Measurements from ENCODE around the gene CAMK2B.
A peak's percentile ranks its signal among the peaks of the same experiment; 100 is the strongest.

The CAMK2B gene

DNA sequence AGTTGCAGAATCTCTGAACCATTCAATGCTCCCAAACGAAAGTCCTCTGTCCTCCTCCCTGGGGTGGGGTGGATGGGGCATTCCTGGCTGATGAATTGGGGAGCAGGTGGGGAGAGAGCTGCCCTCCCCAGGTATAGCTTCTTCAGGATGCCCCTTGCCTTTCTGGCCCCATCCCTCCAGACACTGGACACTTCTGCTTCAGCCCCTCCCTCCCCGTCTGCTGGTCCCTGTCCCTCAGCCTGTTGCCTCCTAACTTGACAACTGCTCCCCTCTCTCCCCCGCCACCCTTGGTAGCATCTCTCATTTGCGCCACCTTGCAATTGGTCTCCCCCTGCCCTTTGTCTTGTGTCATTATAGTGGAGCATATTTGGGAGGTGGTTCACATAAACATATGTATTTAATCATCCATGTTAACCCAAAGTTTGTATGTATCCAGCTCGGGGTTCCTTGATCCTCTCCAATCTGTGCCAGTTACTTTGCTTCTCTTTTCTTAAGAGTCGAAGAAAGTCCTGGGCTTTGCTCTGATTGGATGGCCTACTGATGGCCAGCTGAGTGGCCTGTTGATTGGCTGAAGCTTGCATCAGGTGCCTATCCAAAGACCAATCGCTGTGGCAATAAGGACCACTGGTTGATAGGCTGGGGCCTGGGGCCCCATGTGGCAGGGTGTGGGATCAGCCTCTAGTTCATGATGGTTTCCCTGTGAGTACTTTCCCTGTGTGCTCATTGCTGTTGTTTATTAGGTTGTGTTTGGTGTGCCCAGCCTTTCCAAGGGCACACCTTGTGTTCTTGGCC, 132.2 kb downstream of the CAMK2B start:
- H3K4me3 ChIP-seq (ENCODE audit: low read length) = no peak overlapping the region
- TF ChIP-seq, protein P1, sequence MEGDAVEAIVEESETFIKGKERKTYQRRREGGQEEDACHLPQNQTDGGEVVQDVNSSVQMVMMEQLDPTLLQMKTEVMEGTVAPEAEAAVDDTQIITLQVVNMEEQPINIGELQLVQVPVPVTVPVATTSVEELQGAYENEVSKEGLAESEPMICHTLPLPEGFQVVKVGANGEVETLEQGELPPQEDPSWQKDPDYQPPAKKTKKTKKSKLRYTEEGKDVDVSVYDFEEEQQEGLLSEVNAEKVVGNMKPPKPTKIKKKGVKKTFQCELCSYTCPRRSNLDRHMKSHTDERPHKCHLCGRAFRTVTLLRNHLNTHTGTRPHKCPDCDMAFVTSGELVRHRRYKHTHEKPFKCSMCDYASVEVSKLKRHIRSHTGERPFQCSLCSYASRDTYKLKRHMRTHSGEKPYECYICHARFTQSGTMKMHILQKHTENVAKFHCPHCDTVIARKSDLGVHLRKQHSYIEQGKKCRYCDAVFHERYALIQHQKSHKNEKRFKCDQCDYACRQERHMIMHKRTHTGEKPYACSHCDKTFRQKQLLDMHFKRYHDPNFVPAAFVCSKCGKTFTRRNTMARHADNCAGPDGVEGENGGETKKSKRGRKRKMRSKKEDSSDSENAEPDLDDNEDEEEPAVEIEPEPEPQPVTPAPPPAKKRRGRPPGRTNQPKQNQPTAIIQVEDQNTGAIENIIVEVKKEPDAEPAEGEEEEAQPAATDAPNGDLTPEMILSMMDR (conservative IDR thresholded peaks at IDR 0.05; ENCODE audit: low read length) = no peak
- no peak for DNase-seq (ENCODE audit: low read depth)

DNA sequence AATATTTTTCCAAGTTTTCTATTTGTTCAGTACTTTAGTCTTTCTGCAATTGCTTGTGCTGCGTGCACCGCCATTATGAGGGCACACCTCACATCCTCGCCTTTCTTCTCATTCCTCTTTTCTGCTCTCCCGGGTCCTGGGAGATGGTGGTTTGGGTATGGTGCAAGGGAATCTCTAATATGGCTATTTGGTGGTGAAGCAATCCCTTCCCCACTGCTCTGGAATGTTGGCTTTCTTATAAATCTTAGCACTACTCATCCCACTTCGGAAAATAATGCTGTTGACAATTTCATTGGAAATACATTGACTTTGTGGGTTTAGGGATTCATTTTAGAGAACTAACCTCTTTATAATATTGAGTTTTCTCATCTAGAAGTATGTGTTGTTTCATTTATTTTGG, 134.2 kb downstream of the CAMK2B start:
- H3K4me3 ChIP-seq (ENCODE audit: low read length) = no peak overlapping the region
- TF ChIP-seq, protein P1 (conservative IDR thresholded peaks at IDR 0.05; ENCODE audit: low read length) = no peak
- peak; percentile 55 for DNase-seq (ENCODE audit: low read depth)

DNA sequence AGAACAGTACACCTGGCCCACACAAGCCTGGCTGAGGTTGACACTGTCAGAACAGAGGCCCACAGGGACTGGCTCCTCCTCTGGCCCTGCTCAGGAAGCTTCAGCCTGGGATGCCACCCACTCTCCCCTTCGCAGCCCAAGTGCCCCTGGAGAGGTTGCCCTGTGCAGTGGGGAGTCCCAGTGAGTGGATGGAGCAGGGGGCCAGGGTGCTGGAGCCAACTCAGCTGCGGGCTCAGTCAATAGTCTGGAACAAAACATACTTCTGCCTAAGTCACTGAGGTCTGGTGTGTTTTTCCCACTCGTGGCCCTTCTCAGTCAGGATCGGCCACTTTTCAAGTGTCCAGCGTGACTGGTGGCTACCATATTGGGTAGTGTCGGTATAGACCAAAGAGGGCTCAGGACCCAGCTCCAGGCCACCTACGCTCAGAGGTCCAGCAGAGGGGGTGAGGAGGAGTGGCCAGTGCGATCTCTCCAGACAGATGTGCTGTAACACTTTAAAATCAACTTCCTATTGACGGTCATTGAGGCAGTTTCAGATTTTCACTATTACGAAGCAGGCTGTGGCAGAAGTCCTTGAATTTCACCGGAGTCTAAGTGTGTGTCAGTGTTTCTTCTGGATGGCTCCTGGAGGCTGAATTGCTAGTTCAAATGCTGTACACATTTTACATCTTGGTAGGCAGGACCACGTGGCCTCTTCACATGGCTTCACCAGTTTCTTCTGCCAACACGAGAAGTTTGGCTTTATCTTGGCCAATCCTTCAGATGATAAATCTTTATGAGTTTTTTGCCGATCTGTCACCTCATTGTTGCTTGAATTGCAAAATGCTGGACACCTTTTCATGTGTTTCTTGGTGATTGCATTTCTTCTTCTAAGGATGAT, 135.2 kb downstream of the CAMK2B start:
- TF ChIP-seq, protein P1 (conservative IDR thresholded peaks at IDR 0.05; ENCODE audit: low read length) = no peak
- DNase-seq (ENCODE audit: low read depth) = no peak
- H3K4me3 ChIP-seq (ENCODE audit: low read length) = no peak overlapping the region

DNA sequence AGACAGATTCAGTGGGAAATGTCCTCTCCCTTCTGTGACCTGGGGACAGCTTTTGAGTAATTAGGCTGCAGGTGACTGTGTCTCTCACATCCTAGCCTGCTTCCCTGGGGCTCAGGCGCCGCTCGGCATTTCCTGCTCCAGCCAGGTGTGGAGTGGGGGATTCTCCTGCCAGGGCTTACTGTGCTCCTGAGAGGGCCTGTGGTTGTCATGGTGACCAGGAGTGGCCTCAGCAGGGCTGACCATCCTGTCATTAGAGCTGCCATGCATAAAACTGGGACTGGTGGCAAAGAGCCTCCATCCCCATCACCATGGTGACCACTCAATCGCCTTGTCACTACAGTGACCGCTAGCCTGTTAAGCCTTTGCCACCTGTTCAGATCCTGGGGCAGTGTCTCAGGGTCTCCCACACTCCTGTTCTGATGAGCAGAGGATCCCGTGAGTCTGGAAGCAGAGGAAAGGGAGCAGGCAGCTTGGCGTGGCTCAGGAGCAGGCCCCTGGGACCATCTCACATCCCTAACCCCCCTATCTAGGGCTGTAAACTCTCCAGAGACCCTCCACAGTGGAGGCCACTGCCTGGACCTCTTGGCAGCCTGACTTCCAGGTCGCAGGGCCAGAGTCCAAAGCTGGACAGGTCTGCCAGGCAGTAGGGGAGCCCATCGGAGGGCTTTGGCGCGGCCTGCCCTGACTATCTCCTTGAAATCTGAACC, 136.0 kb downstream of the CAMK2B start, which contains the start of gene GCK:
TSS of gene GCK (minus strand) at position 154 of the 707 bp plus-strand sequence. CDS start 486 bp downstream, outside the sequence.
- H3K4me3 ChIP-seq (ENCODE audit: low read length) = no peak within 1 kb of the TSS
- TF ChIP-seq, protein P1 (conservative IDR thresholded peaks at IDR 0.05; ENCODE audit: low read length) = no peak
- no peak for DNase-seq (ENCODE audit: low read depth)

DNA sequence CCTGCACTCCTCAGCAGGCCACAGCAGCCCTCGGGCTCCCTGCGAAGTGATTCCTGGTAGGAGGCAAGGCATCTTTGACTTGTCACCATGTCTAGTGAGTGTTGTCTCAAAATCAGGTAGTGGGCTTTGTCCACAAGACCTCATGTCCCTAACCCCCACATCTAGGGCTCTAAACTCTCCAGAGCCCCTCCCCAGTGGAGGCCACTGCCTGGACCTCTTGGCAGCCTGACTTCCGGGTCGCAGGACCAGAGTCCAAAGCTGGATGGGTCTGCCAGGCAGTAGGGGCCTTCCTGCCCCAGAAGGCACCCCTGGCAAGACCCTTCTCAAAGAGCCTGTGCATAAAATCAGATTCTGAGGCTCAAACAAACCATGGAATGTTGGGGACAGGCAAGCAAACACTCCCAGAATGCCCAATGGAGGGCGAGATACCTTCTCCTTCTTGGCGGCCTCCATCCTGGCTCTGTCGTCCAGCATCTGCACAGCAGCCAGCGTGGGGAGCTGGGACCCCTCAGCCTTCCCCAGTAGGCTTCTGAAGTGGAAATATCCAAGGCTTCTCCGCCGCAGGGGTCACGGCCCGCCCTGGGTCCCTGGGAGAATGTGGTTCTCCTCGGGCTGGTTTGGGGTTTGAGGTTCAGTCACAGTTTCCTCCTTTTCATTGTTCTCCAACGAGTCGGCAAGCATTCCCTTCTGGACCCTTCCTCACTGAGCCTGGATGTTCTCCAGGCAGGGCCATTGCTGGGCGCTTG, 136.7 kb downstream of the CAMK2B start:
- DNase-seq (ENCODE audit: low read depth) = no peak
- H3K4me3 ChIP-seq (ENCODE audit: low read length) = no peak overlapping the region
- TF ChIP-seq, protein P1 (conservative IDR thresholded peaks at IDR 0.05; ENCODE audit: low read length) = no peak

DNA sequence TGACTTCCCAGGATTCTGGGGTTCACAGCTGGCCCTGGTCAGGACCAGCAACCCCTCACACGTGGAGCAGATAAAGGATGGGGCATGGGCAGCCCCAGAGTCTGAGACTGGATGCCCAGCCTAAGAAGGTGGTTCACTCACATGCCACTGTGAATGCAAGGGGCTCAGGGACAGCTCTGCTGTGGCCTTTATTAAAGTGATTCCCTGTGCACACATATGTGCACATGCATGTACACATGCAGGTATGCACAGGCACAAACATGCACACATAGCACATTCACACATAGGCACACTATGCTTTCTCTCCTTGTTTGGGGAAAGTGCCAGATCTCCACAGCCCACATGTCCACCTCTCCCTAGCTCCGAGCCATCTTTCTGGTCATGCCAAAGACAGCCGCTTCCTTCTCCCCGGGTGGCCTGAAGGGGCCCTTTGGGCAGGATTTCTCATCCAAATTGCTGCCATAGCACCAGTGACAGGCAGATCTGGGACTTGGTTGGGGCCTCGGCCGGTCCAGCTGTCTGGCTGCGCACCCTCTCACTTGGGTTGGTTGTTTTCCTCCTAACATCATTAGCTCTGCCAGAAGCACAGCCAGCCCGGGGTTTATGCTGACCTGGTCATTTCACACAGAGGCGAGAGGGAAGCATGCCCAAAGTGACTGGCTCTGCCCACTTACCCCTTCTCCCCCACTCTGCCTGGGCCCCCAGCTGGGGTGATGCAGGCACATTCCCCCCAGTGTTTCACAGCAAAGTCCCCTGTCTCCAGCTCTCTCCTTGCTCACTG, 137.6 kb downstream of the CAMK2B start:
- DNase-seq (ENCODE audit: low read depth) = no peak
- TF ChIP-seq, protein P1 (conservative IDR thresholded peaks at IDR 0.05; ENCODE audit: low read length) = no peak
- H3K4me3 ChIP-seq (ENCODE audit: low read length) = no peak overlapping the region
